ENCODE results near the gene IL33.

- TF ChIP-seq, protein P1, sequence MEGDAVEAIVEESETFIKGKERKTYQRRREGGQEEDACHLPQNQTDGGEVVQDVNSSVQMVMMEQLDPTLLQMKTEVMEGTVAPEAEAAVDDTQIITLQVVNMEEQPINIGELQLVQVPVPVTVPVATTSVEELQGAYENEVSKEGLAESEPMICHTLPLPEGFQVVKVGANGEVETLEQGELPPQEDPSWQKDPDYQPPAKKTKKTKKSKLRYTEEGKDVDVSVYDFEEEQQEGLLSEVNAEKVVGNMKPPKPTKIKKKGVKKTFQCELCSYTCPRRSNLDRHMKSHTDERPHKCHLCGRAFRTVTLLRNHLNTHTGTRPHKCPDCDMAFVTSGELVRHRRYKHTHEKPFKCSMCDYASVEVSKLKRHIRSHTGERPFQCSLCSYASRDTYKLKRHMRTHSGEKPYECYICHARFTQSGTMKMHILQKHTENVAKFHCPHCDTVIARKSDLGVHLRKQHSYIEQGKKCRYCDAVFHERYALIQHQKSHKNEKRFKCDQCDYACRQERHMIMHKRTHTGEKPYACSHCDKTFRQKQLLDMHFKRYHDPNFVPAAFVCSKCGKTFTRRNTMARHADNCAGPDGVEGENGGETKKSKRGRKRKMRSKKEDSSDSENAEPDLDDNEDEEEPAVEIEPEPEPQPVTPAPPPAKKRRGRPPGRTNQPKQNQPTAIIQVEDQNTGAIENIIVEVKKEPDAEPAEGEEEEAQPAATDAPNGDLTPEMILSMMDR (IDR thresholded peaks at IDR 0.05; ENCODE audit: borderline replicate concordance, extremely low read depth, low read length, poor library complexity, severe bottlenecking) = no peak
- no peak for TF ChIP-seq EZH2 (IDR thresholded peaks at IDR 0.05; ENCODE audit: borderline replicate concordance, low read depth, low read length, severe bottlenecking)
Measured at GRCh38 chr9:6232336-6232945, 16.8 kb downstream of the IL33 start.
